GM18867 (cell line): ENCODE data around the gene POLR1E.
"Not testable (repeated sequence)": the region's sequence is repeated elsewhere in the genome, so short reads cannot be mapped to it uniquely, and the experiment has no call there.

ENCODE experiments used
- ATAC-seq: cut with Tn5 transposase; IDR thresholded peaks from one replicate; pipeline ENCODE4 v1.9.1; 2021; ENCODE audit warnings: mild to moderate bottlenecking, moderate library complexity; ENCODE audit not compliant: unreplicated experiment

The POLR1E gene

GRCh38 chr9:37464426-37465248 lies 21.1 kb upstream of the POLR1E start:
- peak; percentile 42 for ATAC-seq

- ATAC-seq = peak; percentile 80
These were observed 20.3 kb upstream of the POLR1E start, which contains the start of gene ZBTB5 for GRCh38 chr9:37465249-37466036. Gene ZBTB5 (minus strand): TSS chr9:37465450. CDS start chr9:37442551, 22,899 bp downstream.

- peak; percentile 13 for ATAC-seq
These were observed 19.6 kb upstream of the POLR1E start for GRCh38 chr9:37466037-37466709.

GRCh38 chr9:37467530-37467929 lies 18.2 kb upstream of the POLR1E start:
- ATAC-seq = not testable (repeated sequence)

- no peak for ATAC-seq
These were observed 17.1 kb upstream of the POLR1E start for GRCh38 chr9:37468620-37469019.

GRCh38 chr9:37471942-37472684 lies 13.6 kb upstream of the POLR1E start:
- ATAC-seq = no peak

GRCh38 chr9:37473982-37474381 lies 11.8 kb upstream of the POLR1E start:
- ATAC-seq = not testable (repeated sequence)

- no peak for ATAC-seq
These were observed 11.3 kb upstream of the POLR1E start for GRCh38 chr9:37474438-37474837.

GRCh38 chr9:37476930-37477329 lies 8.8 kb upstream of the POLR1E start:
- no peak for ATAC-seq

- not testable (repeated sequence) for ATAC-seq
These were observed 8.3 kb upstream of the POLR1E start for GRCh38 chr9:37477443-37477842.

- not testable (repeated sequence) for ATAC-seq
These were observed 7.6 kb upstream of the POLR1E start for GRCh38 chr9:37477987-37478619.

- no peak for ATAC-seq
These were observed 5.0 kb upstream of the POLR1E start for GRCh38 chr9:37480759-37481158.

- no peak for ATAC-seq
These were observed 488 bp downstream of the POLR1E start for GRCh38 chr9:37486256-37486615.

GRCh38 chr9:37486616-37487548 lies 1.1 kb downstream of the POLR1E start:
- ATAC-seq = no peak

GRCh38 chr9:37491939-37492338 lies 6.2 kb downstream of the POLR1E start:
- ATAC-seq = no peak

GRCh38 chr9:37495571-37495970 lies 9.8 kb downstream of the POLR1E start:
- no peak for ATAC-seq

- ATAC-seq = no peak
These were observed 10.3 kb downstream of the POLR1E start for GRCh38 chr9:37496020-37496419.

GRCh38 chr9:37497320-37497719 lies 11.6 kb downstream of the POLR1E start:
- ATAC-seq = no peak

GRCh38 chr9:37498457-37498856 lies 12.7 kb downstream of the POLR1E start:
- ATAC-seq = no peak
